ENCODE data around the gene ENOX1.

ENOX1 gene

DNA sequence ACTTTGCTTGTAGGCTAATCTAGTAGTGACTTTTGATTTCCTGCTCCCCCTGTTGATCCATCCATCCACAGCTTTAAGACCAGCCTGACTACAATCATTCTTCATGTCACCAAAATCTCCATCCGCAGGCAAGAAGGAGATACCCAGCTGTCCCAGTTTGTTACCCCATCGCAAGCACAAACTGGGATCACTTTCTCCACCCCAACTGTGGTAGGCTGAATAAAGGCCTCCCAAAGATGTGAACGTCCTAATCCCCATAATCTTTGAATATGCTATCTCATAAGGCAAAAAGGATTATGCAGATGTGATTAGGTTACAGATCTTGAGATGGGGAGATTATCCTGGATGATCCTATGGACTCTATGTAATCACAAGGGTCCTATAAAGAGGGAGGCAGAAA, 202.0 kb downstream of the ENOX1 start:
- Histone ChIP-seq H2AFZ (ENCODE audit: low read depth, low read length) (no peak overlapping the region), H3K27me3 (ENCODE audit: insufficient read depth, low read length) (no peaks in the 10 kb centered on the region), H3K36me3 (ENCODE audit: insufficient read depth, low read length) (no peaks in the 10 kb centered on the region), H3K9me3 (ENCODE audit: low read length) (no peaks in the 10 kb centered on the region), H3K4me1 (ENCODE audit: insufficient read depth, low read length) (no peaks in the 10 kb centered on the region), H3K4me3 (ENCODE audit: low read length) (no peak overlapping the region)

DNA sequence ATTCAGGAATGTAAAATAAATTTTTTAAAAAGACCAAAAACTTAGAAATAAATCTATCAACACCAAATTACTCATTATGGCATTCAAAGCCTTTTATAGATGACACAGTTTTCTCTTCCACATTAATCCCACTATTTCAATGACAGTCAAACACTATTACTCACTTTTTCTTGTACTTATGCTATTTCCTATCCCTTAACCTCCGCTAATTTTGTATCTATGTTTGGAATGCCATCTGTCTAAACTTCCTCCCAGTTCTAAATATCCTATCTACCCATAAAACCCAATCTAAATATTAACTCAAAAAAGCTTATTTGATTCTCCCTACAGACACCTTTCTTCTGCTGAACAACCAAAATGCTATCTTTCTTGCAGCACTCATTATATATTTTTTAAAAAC, 203.5 kb downstream of the ENOX1 start:
- Histone ChIP-seq H3K9me3 (ENCODE audit: low read length) (no peaks in the 10 kb centered on the region), H3K36me3 (ENCODE audit: insufficient read depth, low read length) (no peaks in the 10 kb centered on the region), H3K27me3 (ENCODE audit: insufficient read depth, low read length) (no peaks in the 10 kb centered on the region), H2AFZ (ENCODE audit: low read depth, low read length) (no peak overlapping the region), H3K4me1 (ENCODE audit: insufficient read depth, low read length) (no peaks in the 10 kb centered on the region), H3K4me3 (ENCODE audit: low read length) (no peak overlapping the region)

GRCh38 chr13:43580280-43580679, 206.5 kb downstream of the ENOX1 start:
- Histone ChIP-seq H3K9me3 (ENCODE audit: low read length) (no peaks in the 10 kb centered on the region), H3K27me3 (ENCODE audit: insufficient read depth, low read length) (no peaks in the 10 kb centered on the region), H2AFZ (ENCODE audit: low read depth, low read length) (no peak overlapping the region), H3K36me3 (ENCODE audit: insufficient read depth, low read length) (no peaks in the 10 kb centered on the region), H3K4me3 (ENCODE audit: low read length) (no peak overlapping the region), H3K4me1 (ENCODE audit: insufficient read depth, low read length) (no peaks in the 10 kb centered on the region)

- no peaks in the 10 kb centered on the region for H3K27me3 ChIP-seq (ENCODE audit: insufficient read depth, low read length)
- no peaks in the 10 kb centered on the region for H3K9me3 ChIP-seq (ENCODE audit: low read length)
- H3K36me3 ChIP-seq (ENCODE audit: insufficient read depth, low read length): no peaks in the 10 kb centered on the region
- peaks cover 6% of the 10 kb centered on the region for H3K4me1 ChIP-seq (ENCODE audit: insufficient read depth, low read length)
- H3K4me3 ChIP-seq (ENCODE audit: low read length): no peak overlapping the region
- H2AFZ ChIP-seq (ENCODE audit: low read depth, low read length): no peak overlapping the region
Observed at GRCh38 chr13:43579321-43579720, 207.5 kb downstream of the ENOX1 start.

DNA sequence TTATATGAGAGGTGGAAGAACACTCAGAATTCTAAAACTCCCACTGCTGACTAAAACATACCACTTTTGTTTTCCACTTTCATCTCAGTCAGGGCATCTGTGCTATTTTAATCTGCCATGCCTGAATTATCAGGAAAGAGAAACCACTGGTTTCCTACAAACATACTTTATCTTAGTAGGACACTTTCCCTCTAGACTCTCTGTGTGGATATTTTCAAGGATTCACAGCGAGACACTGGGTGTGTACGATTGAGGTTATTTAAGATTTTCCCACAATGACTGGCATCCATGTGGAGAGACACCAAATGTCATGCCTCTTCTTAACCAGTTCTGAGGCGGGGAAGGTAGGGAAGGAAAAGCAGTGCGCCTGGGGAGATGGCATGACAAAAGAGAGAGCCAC, 212.2 kb downstream of the ENOX1 start:
- Histone ChIP-seq H3K27me3 (ENCODE audit: insufficient read depth, low read length) (no peaks in the 10 kb centered on the region), H3K9me3 (ENCODE audit: low read length) (no peaks in the 10 kb centered on the region), H3K36me3 (ENCODE audit: insufficient read depth, low read length) (no peaks in the 10 kb centered on the region), H3K4me3 (ENCODE audit: low read length) (no peak overlapping the region), H3K4me1 (ENCODE audit: insufficient read depth, low read length) (peaks cover 28% of the 10 kb centered on the region), H2AFZ (ENCODE audit: low read depth, low read length) (no peak overlapping the region)

GRCh38 chr13:43573802-43574514, 212.8 kb downstream of the ENOX1 start:
- H3K4me3 ChIP-seq (ENCODE audit: low read length): peak overlapping the region; percentile 7
- H3K27me3 ChIP-seq (ENCODE audit: insufficient read depth, low read length): no peaks in the 10 kb centered on the region

GRCh38 chr13:43573361-43573740, 213.4 kb downstream of the ENOX1 start:
- H3K4me1 ChIP-seq (ENCODE audit: insufficient read depth, low read length): peaks cover 28% of the 10 kb centered on the region
- no peak overlapping the region for H2AFZ ChIP-seq (ENCODE audit: low read depth, low read length)
- peak overlapping the region; percentile 7 for H3K4me3 ChIP-seq (ENCODE audit: low read length)
- H3K9me3 ChIP-seq (ENCODE audit: low read length): no peaks in the 10 kb centered on the region
- H3K36me3 ChIP-seq (ENCODE audit: insufficient read depth, low read length): no peaks in the 10 kb centered on the region
- H3K27me3 ChIP-seq (ENCODE audit: insufficient read depth, low read length): no peaks in the 10 kb centered on the region

More at GRCh38 chr13:43573802-43574514, 212.8 kb downstream of the ENOX1 start:
- Histone ChIP-seq H3K4me1 (ENCODE audit: insufficient read depth, low read length) (peaks cover 28% of the 10 kb centered on the region), H3K9me3 (ENCODE audit: low read length) (no peaks in the 10 kb centered on the region), H2AFZ (ENCODE audit: low read depth, low read length) (no peak overlapping the region), H3K36me3 (ENCODE audit: insufficient read depth, low read length) (no peaks in the 10 kb centered on the region)

- peaks cover 28% of the 10 kb centered on the region for H3K4me1 ChIP-seq (ENCODE audit: insufficient read depth, low read length)
- H3K36me3 ChIP-seq (ENCODE audit: insufficient read depth, low read length): no peaks in the 10 kb centered on the region
- no peaks in the 10 kb centered on the region for H3K27me3 ChIP-seq (ENCODE audit: insufficient read depth, low read length)
- H3K9me3 ChIP-seq (ENCODE audit: low read length): no peaks in the 10 kb centered on the region
- H2AFZ ChIP-seq (ENCODE audit: low read depth, low read length): no peak overlapping the region
- H3K4me3 ChIP-seq (ENCODE audit: low read length): peak overlapping the region; percentile 7
Observed at GRCh38 chr13:43572656-43573360, 214.0 kb downstream of the ENOX1 start.

DNA sequence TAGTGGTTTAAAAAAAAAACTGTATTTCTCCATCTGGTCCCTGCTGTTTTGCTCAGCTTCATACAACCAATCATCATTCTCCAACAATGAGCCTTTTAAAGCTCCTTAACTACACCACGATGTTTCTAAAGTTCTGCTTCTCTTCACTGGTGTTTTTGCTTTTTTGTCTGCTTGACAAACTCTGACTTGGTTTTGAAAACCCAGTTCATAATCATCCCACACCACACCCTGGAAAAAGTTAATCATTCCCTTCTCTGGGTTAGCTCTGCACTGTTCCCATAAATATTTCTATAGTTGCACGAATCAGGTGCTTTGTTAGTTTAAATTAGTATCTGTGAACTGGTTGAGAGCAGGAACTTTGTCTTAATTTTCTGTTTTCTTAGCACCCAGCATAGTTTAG, 217.1 kb downstream of the ENOX1 start:
- no peaks in the 10 kb centered on the region for H3K27me3 ChIP-seq (ENCODE audit: insufficient read depth, low read length)
- H3K4me1 ChIP-seq (ENCODE audit: insufficient read depth, low read length): peaks cover 31% of the 10 kb centered on the region
- H2AFZ ChIP-seq (ENCODE audit: low read depth, low read length): no peak overlapping the region
- H3K36me3 ChIP-seq (ENCODE audit: insufficient read depth, low read length): no peaks in the 10 kb centered on the region
- H3K4me3 ChIP-seq (ENCODE audit: low read length): no peak overlapping the region
- no peaks in the 10 kb centered on the region for H3K9me3 ChIP-seq (ENCODE audit: low read length)

GRCh38 chr13:43567608-43568007, 219.2 kb downstream of the ENOX1 start:
- Histone ChIP-seq H3K9me3 (ENCODE audit: low read length) (no peaks in the 10 kb centered on the region), H3K36me3 (ENCODE audit: insufficient read depth, low read length) (no peaks in the 10 kb centered on the region), H3K4me1 (ENCODE audit: insufficient read depth, low read length) (peaks cover 11% of the 10 kb centered on the region), H2AFZ (ENCODE audit: low read depth, low read length) (no peak overlapping the region), H3K4me3 (ENCODE audit: low read length) (no peak overlapping the region), H3K27me3 (ENCODE audit: insufficient read depth, low read length) (no peaks in the 10 kb centered on the region)

GRCh38 chr13:43564952-43565351, 221.8 kb downstream of the ENOX1 start:
- no peaks in the 10 kb centered on the region for H3K27me3 ChIP-seq (ENCODE audit: insufficient read depth, low read length)
- H3K36me3 ChIP-seq (ENCODE audit: insufficient read depth, low read length): no peaks in the 10 kb centered on the region
- H3K9me3 ChIP-seq (ENCODE audit: low read length): no peaks in the 10 kb centered on the region
- peaks cover 5% of the 10 kb centered on the region for H3K4me1 ChIP-seq (ENCODE audit: insufficient read depth, low read length)
- no peak overlapping the region for H3K4me3 ChIP-seq (ENCODE audit: low read length)
- H2AFZ ChIP-seq (ENCODE audit: low read depth, low read length): no peak overlapping the region

DNA sequence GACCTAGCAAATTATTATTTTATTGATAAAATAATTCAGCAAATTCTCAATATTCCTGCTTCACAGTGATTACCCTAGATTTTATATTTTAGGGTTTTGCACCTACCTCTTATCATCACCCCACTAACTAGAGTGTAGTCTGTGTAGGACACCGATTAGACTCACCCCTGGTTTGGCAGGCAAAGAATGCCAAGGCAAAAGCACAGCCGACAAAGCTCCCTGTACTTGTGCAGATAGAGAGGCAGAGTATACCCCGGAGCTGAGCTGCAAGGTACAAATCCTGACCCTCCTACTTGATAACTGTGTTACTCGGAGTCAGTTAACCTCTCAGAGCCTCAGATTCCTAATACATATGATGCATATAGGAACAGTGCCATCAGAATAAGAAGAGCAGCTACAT, 225.7 kb downstream of the ENOX1 start:
- no peaks in the 10 kb centered on the region for H3K27me3 ChIP-seq (ENCODE audit: insufficient read depth, low read length)
- no peaks in the 10 kb centered on the region for H3K9me3 ChIP-seq (ENCODE audit: low read length)
- H3K36me3 ChIP-seq (ENCODE audit: insufficient read depth, low read length): no peaks in the 10 kb centered on the region
- no peak overlapping the region for H2AFZ ChIP-seq (ENCODE audit: low read depth, low read length)
- peaks cover 5% of the 10 kb centered on the region for H3K4me1 ChIP-seq (ENCODE audit: insufficient read depth, low read length)
- H3K4me3 ChIP-seq (ENCODE audit: low read length): no peak overlapping the region

GRCh38 chr13:43558939-43559338, 227.8 kb downstream of the ENOX1 start:
- Histone ChIP-seq H3K4me1 (ENCODE audit: insufficient read depth, low read length) (peaks cover 5% of the 10 kb centered on the region), H2AFZ (ENCODE audit: low read depth, low read length) (no peak overlapping the region), H3K27me3 (ENCODE audit: insufficient read depth, low read length) (no peaks in the 10 kb centered on the region), H3K4me3 (ENCODE audit: low read length) (no peak overlapping the region), H3K36me3 (ENCODE audit: insufficient read depth, low read length) (no peaks in the 10 kb centered on the region), H3K9me3 (ENCODE audit: low read length) (no peaks in the 10 kb centered on the region)

Measured in neuron (in vitro differentiated cells).